IMR-90 (cell line): Measurements from ENCODE around the gene ZBTB4. TPM values are rescaled to one million over a fixed set of nuclear protein-coding genes. Genes with fewer than 3 reads are reported as not detected.

Experiments
- ATAC-seq: fragments of 200-7000 bp; cut with Tn5 transposase; 2 replicates; pipeline ENCODE4 v1.9.1; 2020; ENCODE audit warnings: low read depth, mild to moderate bottlenecking, moderate library complexity
- BruUV-seq: library from RNA; stranded (reverse); fragments of 400-500 nt; replicated peaks from 2 replicates; lab custom pipeline; 2021; lab: Mats Ljungman, UMichigan
- CTCF ChIA-PET: fragments of 300-600 bp; formaldehyde crosslinking; extraction: SDS; loops from one replicate; lab custom pipeline; 2021; ENCODE audit warnings: antibody characterized with exemption; lab: Yijun Ruan, JAX
- POLR2A ChIA-PET: fragments of 300-600 bp; sonication (Branson Sonifier 250); formaldehyde crosslinking; loops from one replicate; lab custom pipeline; 2022; ENCODE audit warnings: antibody characterized with exemption; ENCODE audit not compliant: unreplicated experiment; lab: Charles Lee
- DNase-seq: peaks from one replicate; pipeline ENCODE4 v3.0.0; 2013
- H2AFZ ChIP-seq: replicated peaks from 2 replicates; pipeline ENCODE3; 2013; ENCODE audit warnings: low read length, mild to moderate bottlenecking; ENCODE audit not compliant: poor library complexity
- H2AK5ac ChIP-seq: 2 replicates; pipeline ENCODE4 v1.6.1; 2013; ENCODE audit warnings: low read depth, low read length, inconsistent platforms
- H2AK9ac ChIP-seq: replicated peaks from 2 replicates; pipeline ENCODE3; 2013; ENCODE audit warnings: mild to moderate bottlenecking, low read depth, low read length, moderate library complexity; ENCODE audit not compliant: poor library complexity
- H2BK120ac ChIP-seq: 2 replicates; pipeline ENCODE4 v1.6.1; 2013; ENCODE audit warnings: low read depth, low read length, inconsistent platforms
- H2BK15ac ChIP-seq: 3 replicates; pipeline ENCODE4 v1.6.1; 2013; ENCODE audit warnings: low read depth, low read length, inconsistent platforms
- H2BK20ac ChIP-seq: 2 replicates; pipeline ENCODE4 v1.6.1; 2013; ENCODE audit warnings: low read depth, mild to moderate bottlenecking, inconsistent platforms, low read length, moderate library complexity
- H2BK5ac ChIP-seq: 2 replicates; pipeline ENCODE4 v1.6.1; 2013; ENCODE audit warnings: mild to moderate bottlenecking, low read depth, low read length, inconsistent platforms; ENCODE audit not compliant: poor library complexity, severe bottlenecking
- H3K14ac ChIP-seq: replicated peaks from 2 replicates; pipeline ENCODE4 v1.6.1; 2013; ENCODE audit warnings: low read depth, low read length, inconsistent platforms
- H3K18ac ChIP-seq: 2 replicates; pipeline ENCODE4 v1.6.1; 2013; ENCODE audit warnings: low read depth, low read length, control low read depth
- H3K23ac ChIP-seq: 2 replicates; pipeline ENCODE4 v1.6.1; 2013; ENCODE audit warnings: low read depth, low read length, inconsistent platforms
- H3K27ac ChIP-seq: 2 replicates; pipeline ENCODE4 v1.5.1; 2013; ENCODE audit warnings: mild to moderate bottlenecking, control low read depth, low read length; ENCODE audit not compliant: insufficient read depth
- H3K27me3 ChIP-seq: 2 replicates; pipeline ENCODE4 v1.6.1; 2013; ENCODE audit warnings: low read length; ENCODE audit not compliant: control insufficient read depth, insufficient read depth
- H3K36me3 ChIP-seq: 2 replicates; pipeline ENCODE4 v1.6.1; 2013; ENCODE audit warnings: low read length, mixed read lengths; ENCODE audit not compliant: control insufficient read depth, insufficient read depth
- H3K4ac ChIP-seq: 2 replicates; pipeline ENCODE4 v1.6.1; 2013; ENCODE audit warnings: low read depth, low read length, inconsistent platforms
- H3K4me1 ChIP-seq: 2 replicates; pipeline ENCODE4 v1.6.1; 2013; ENCODE audit warnings: low read length, mixed read lengths; ENCODE audit not compliant: control insufficient read depth, insufficient read depth
- H3K4me2 ChIP-seq: 2 replicates; pipeline ENCODE4 v1.6.1; 2013; ENCODE audit warnings: low read depth, mild to moderate bottlenecking, control low read depth, low read length, moderate library complexity
- H3K4me3 ChIP-seq: 2 replicates; pipeline ENCODE4 v1.5.1; 2013; ENCODE audit warnings: low read depth, mild to moderate bottlenecking, control low read depth, low read length, moderate library complexity; ENCODE audit not compliant: insufficient read depth
- H3K56ac ChIP-seq: 2 replicates; pipeline ENCODE4 v1.6.1; 2013; ENCODE audit warnings: low read length, inconsistent platforms; ENCODE audit not compliant: insufficient read depth; ENCODE audit errors: extremely low read depth
- H3K79me1 ChIP-seq, 2 experiments: 2 replicates each; pipeline ENCODE4 v1.6.1; 2013; ENCODE audit warnings: low read length in 2 of 2, inconsistent platforms in 1 of 2, low read depth in 1 of 2
- H3K9ac ChIP-seq: 2 replicates; pipeline ENCODE4 v1.6.1; 2013; ENCODE audit warnings: low read depth, low read length, control low read depth
- H3K9me1 ChIP-seq: 2 replicates; pipeline ENCODE4 v1.6.1; 2013; ENCODE audit warnings: low read length, inconsistent platforms; ENCODE audit not compliant: insufficient read depth
- H3K9me3 ChIP-seq: 2 replicates; pipeline ENCODE4 v1.6.1; 2013; ENCODE audit warnings: low read length; ENCODE audit not compliant: control insufficient read depth, insufficient read depth
- H4K20me1 ChIP-seq: 2 replicates; pipeline ENCODE4 v1.6.1; 2013; ENCODE audit warnings: low read length, inconsistent platforms; ENCODE audit not compliant: insufficient read depth
- H4K5ac ChIP-seq: 2 replicates; pipeline ENCODE4 v1.6.1; 2013; ENCODE audit warnings: mild to moderate bottlenecking, low read depth, low read length, control low read depth
- H4K8ac ChIP-seq, 2 experiments: 2 replicates each; pipeline ENCODE4 v1.6.1; 2013; ENCODE audit warnings: low read depth in 2 of 2, low read length in 2 of 2, control low read depth in 1 of 2, inconsistent platforms in 1 of 2
- H4K91ac ChIP-seq: 2 replicates; pipeline ENCODE4 v1.6.1; 2013; ENCODE audit warnings: low read depth, low read length, inconsistent platforms; ENCODE audit not compliant: insufficient read depth
- BHLHE40 ChIP-seq: fragments of 150-350 bp; IDR thresholded peaks from 2 replicates; pipeline ENCODE4 v1.6.1; 2016; ENCODE audit warnings: mild to moderate bottlenecking, low read depth, low read length
- CEBPB ChIP-seq: IDR thresholded peaks from 2 replicates; pipeline ENCODE4 v1.6.1; 2012; ENCODE audit warnings: low read depth, low read length, improper control_type of control experiment
- CHD1 ChIP-seq: IDR thresholded peaks from 2 replicates; pipeline ENCODE4 v1.6.1; 2012; ENCODE audit warnings: low read depth, low read length, improper control_type of control experiment
- CTCF ChIP-seq: conservative IDR thresholded peaks from 2 replicates; pipeline ENCODE4 v1.5.1; 2012; ENCODE audit warnings: mild to moderate bottlenecking, low read depth, low read length, improper control_type of control experiment
- FOS ChIP-seq: fragments of 150-350 bp; IDR thresholded peaks from 2 replicates; pipeline ENCODE4 v1.6.1; 2016; ENCODE audit warnings: low read depth, low read length
- MAFK ChIP-seq: IDR thresholded peaks from 2 replicates; pipeline ENCODE4 v1.6.1; 2012; ENCODE audit warnings: low read depth, low read length, improper control_type of control experiment
- MAZ ChIP-seq: IDR thresholded peaks from 2 replicates; pipeline ENCODE4 v1.6.1; 2012; ENCODE audit warnings: low read depth, mild to moderate bottlenecking, low read length, improper control_type of control experiment, moderate library complexity, borderline replicate concordance
- MXI1 ChIP-seq: IDR thresholded peaks from 2 replicates; pipeline ENCODE4 v1.6.1; 2012; ENCODE audit warnings: low read depth, mild to moderate bottlenecking, low read length, moderate library complexity, borderline replicate concordance
- NFE2L2 ChIP-seq: fragments of 150-350 bp; IDR thresholded peaks from 2 replicates; pipeline ENCODE4 v1.6.1; 2016; ENCODE audit warnings: low read depth, mild to moderate bottlenecking, low read length
- POLR2A ChIP-seq: IDR thresholded peaks from 2 replicates; pipeline ENCODE4 v1.6.1; 2012; ENCODE audit warnings: mild to moderate bottlenecking, low read depth, low read length
- RAD21 ChIP-seq: IDR thresholded peaks from 2 replicates; pipeline ENCODE4 v1.6.1; 2012; ENCODE audit warnings: low read length, improper control_type of control experiment
- RCOR1 ChIP-seq: IDR thresholded peaks from 2 replicates; pipeline ENCODE4 v1.6.1; 2012; ENCODE audit warnings: mild to moderate bottlenecking, low read length, improper control_type of control experiment; ENCODE audit not compliant: insufficient replicate concordance
- RFX5 ChIP-seq: IDR thresholded peaks from 2 replicates; pipeline ENCODE4 v1.8.0; 2012; ENCODE audit warnings: low read depth, mild to moderate bottlenecking, low read length, moderate library complexity
- SMC3 ChIP-seq: fragments of 150-350 bp; IDR thresholded peaks from 2 replicates; pipeline ENCODE4 v1.6.1; 2016; ENCODE audit warnings: low read depth, mild to moderate bottlenecking, antibody characterized with exemption, low read length, moderate library complexity
- USF2 ChIP-seq: fragments of 150-350 bp; IDR thresholded peaks from 2 replicates; pipeline ENCODE4 v1.6.1; 2017; ENCODE audit warnings: mild to moderate bottlenecking, antibody characterized with exemption, low read length, low read depth
- WGBS, 2 experiments: methylation state at CpG; one replicate each; pipeline versions ENCODE4 v1.1.5 to v1.1.7; 2013; ENCODE audit warnings: missing lambda C conversion rate in 2 of 2; ENCODE audit not compliant: insufficient read length in 1 of 2; ENCODE audit errors: extremely low coverage in 2 of 2; 5-methylcytosine and 5-hydroxymethylcytosine counted together
- dilution Hi-C: fragments of 300-500 bp; cut with HindIII; formaldehyde crosslinking; loops from one replicate; pipeline ENCODE4 v1.14.3; 2018; ENCODE audit warnings: low sequenced_read_pairs; ENCODE audit not compliant: unreplicated experiment
- in situ Hi-C: fragments of 300-500 bp; cut with MboI; formaldehyde crosslinking; loops from 3 replicates; pipeline ENCODE4 v1.14.3; 2019; ENCODE audit warnings: low sequenced_read_pairs, inconsistent platforms, mixed read lengths
- intact Hi-C: fragments of 100-400 bp; cut with micrococcal nuclease; formaldehyde crosslinking; loops from 2 replicates; pipeline ENCODE4 v1.10.0; 2022
- polyA plus RNA-seq, 3 experiments: library from polyadenylated mRNA; depleted of rRNA; stranded (reverse); fragments of >200 nt; gene quantifications; 2 replicates each; pipeline ENCODE4 v1.2.3, GENCODE V29; 2012; ENCODE audit warnings: low replicate concordance in 1 of 3
- total RNA-seq: library from RNA; depleted of rRNA; stranded (reverse); fragments of >200 nt; gene quantifications from 2 replicates; pipeline ENCODE4 v1.2.3, GENCODE V29; 2012

The ZBTB4 gene
- total and polyA plus RNA-seq, 2 of the 4 experiments (the other 2 are of a cell fraction): 6.3 to 20.3 TPM

- Histone ChIP-seq H3K27me3 (no peaks in the 10 kb centered on the region), H3K4ac (peak overlapping the region; percentile 100), H3K18ac (peak overlapping the region; percentile 98), H4K91ac (peak overlapping the region; percentile 100), H2AK5ac (peak overlapping the region; percentile 98), H2BK120ac (peak overlapping the region; percentile 100), H2BK15ac (peak overlapping the region; percentile 100), H2BK20ac (peak overlapping the region; percentile 98), H3K79me1 (peaks cover 5 to 61% of the 10 kb centered on the region in 2 experiments; a peak in 3 of 4 replicates), H3K23ac (peak overlapping the region; percentile 100), H3K9me3 (no peaks in the 10 kb centered on the region), H3K27ac (peak overlapping the region; percentile 99), H4K5ac (peak overlapping the region; percentile 98), H2BK5ac (peak overlapping the region; percentile 100), H3K4me3 (peak overlapping the region; percentile 73), H3K14ac (peak overlapping the region; percentile 100), H4K8ac (peak overlapping the region; percentile 91 to 99), H2AFZ (peak overlapping the region; percentile 97), H3K36me3 (no peaks in the 10 kb centered on the region), H3K4me1 (peaks cover 13% of the 10 kb centered on the region), H3K9ac (peak overlapping the region; percentile 98), H3K56ac (peak overlapping the region; percentile 100), H2AK9ac (peak overlapping the region; percentile 100), H3K9me1 (peaks cover 3% of the 10 kb centered on the region; the same call in 1 of the 2 replicates), H4K20me1 (peaks cover 36% of the 10 kb centered on the region), H3K4me2 (peak overlapping the region; percentile 93)
- in situ Hi-C loops: no loop called here
- dilution Hi-C loops: no loop called here
- TSS peak; percentile 70 for BruUV-seq
- ATAC-seq: peak; percentile 63
- ChIA-PET CTCF (no interaction called here), POLR2A (interaction anchor here (0.6 kb wide), 2 partner anchors 130 to 133 kb away, joined by 3 read pairs; no protein-coding TSS in a partner anchor)
- DNase-seq: peak; percentile 93
- 0% methylated on average over 19 of the region's 38 CpGs; no CpG with 5 or more reads in 1 of the 2 experiments for WGBS, 2 experiments
- intact Hi-C loops: loop anchor here (1.0 to 5.0 kb wide), 3 partner anchors 78 to 204 kb away; partner anchors contain the start of genes SENP3, TMEM256, TP53 and WRAP53
- TF ChIP-seq USF2 (peak; percentile 23; the same call in 1 of the 2 replicates), FOS (no peak), CEBPB (no peak), RFX5 (no peak), CHD1 (peak; percentile 96), BHLHE40 (peak; percentile 49; the same call in 1 of the 2 replicates), SMC3 (no peak), POLR2A (no peak; the same call in 1 of the 2 replicates), MXI1 (0 out of 2 replicates have a peak, but pooled peaks have one; percentile 14), NFE2L2 (no peak), RAD21 (peak; percentile 0; the same call in 1 of the 2 replicates), MAZ (peak; percentile 96), MAFK (no peak), RCOR1 (no peak), CTCF (no peak)
These were observed 4.0 kb upstream of the ZBTB4 start for GRCh38 chr17:7483255-7484066.
